Stimulated activated naive B cell treated with anti-CD40 and anti-IgM and Interleukin-4, amounts not matched to agents 10 μg/mL and 1 μg/mL and 100 μg/mL, for 72 hours (primary cell): ENCODE results near the gene IQCE.

Experiments
- ATAC-seq, 2 donors: fragments of 150-1000 bp; cut with Tn5 transposase; replicated peaks; 2 replicates each; pipeline ENCODE4 v1.10.0; 2021; ENCODE audit warnings: moderate library complexity in 1 of 2
- DNase-seq: peaks from one replicate; pipeline ENCODE4 v3.0.0; 2021
- H3K27ac Mint-ChIP-seq: one replicate; pipeline ENCODE4 v1.8.0; 2022; ENCODE audit warnings: mild to moderate bottlenecking, mixed read lengths
- H3K27me3 Mint-ChIP-seq, 2 donors: one replicate each; pipeline ENCODE4 v1.8.0; 2022; ENCODE audit warnings: mixed read lengths in 2 of 2
- H3K36me3 Mint-ChIP-seq, 2 donors: one replicate each; pipeline ENCODE4 v1.8.0; 2022; ENCODE audit warnings: mixed read lengths in 2 of 2, mild to moderate bottlenecking in 1 of 2
- H3K4me1 Mint-ChIP-seq, 2 donors: one replicate each; pipeline ENCODE4 v1.8.0; 2022; ENCODE audit warnings: mixed read lengths in 2 of 2, mild to moderate bottlenecking in 1 of 2
- H3K4me3 Mint-ChIP-seq, 2 donors: one replicate each; pipeline ENCODE4 v1.8.0; 2022; ENCODE audit warnings: mild to moderate bottlenecking in 2 of 2, mixed read lengths in 2 of 2, moderate library complexity in 1 of 2
- H3K9me3 Mint-ChIP-seq, 2 donors: one replicate each; pipeline ENCODE4 v1.8.0; 2022; ENCODE audit warnings: mixed read lengths in 2 of 2, mild to moderate bottlenecking in 1 of 2

IQCE gene

DNA sequence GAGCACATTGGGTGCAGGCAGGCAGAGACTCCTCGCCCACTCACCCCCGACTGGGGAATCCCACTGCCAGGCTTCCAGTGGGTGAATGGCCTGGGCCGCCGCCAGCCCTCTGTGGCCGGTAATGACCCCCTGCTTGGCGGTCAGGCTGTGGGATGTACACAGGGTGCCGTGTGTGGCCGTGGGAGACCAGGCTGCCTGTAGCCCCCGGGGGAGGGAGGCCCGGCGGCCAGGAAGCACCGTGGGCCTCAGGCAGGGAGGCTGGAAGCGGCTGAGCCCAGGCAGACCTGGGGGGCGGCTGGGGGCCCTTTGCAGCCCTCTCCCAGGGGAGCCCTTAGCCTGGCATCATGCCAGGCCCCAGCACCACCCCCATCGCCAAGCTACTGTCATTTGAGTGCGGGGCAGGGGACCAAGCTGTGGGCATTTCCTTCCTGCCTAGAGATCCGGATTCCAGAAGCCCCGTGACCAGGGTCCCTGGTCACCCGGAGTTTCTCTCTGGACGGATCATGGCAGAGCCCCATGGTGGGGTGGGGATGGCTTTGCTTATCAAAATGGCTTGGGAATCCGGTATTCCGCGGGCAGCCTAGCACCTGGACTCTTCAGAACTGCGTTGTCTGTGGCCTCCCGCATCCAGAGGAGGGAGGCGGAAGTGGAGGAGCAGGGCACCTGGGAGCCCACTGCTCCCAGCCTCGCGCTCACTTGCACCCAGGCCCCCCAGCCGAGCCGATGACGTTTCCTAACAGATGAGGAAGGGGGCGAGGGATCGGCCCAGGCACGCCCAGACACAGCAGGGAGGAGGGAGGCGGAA, 74.2 kb downstream of the IQCE start:
- Mint-ChIP-seq H3K27me3 (no peaks in the 10 kb centered on the region), H3K4me3 (peak overlapping the region; percentile 97 to 100), H3K36me3 (peaks cover 10 to 21% of the 10 kb centered on the region in 2 donors), H3K9me3 (no peaks in the 10 kb centered on the region), H3K4me1 (peaks cover 32 to 61% of the 10 kb centered on the region in 2 donors), H3K27ac (peak overlapping the region; percentile 98)
- DNase-seq (peak; percentile 69), ATAC-seq (peak; percentile 35 to 41)

DNA sequence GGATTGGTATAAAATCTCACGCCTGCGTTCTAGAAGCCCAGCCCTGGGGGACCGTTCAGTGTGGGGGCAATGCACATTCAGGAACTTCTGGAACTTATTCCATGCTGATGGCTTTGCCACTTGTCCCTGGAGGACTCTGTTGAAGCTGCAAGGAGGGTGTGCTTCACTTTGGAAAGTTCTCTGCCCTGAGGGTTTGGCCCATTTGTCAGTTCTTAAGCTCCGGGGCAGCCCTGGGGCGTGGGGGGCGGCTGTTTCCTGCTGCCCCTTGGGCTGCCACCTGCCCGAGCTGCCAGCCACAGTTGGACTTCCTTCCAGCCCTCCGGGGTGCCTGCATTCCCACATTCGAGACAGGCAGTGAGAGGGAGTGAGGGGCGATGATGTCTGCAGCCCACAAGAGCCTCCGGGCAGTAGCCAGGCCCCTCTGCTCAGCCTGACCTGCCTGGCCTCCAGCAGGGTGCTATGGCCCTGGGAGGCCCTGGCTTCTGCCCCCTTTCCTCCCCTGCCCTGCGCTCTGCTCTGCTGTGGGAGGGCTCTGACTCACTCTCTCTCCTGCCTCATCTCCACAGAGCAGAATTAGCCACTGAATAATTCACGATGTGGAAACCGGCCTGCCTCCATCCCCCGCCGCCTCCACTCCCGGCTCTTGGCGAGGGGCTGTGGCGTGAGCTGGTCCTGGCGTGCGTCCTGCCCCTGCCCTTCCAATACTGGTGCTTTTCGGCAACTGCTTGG, 74.9 kb downstream of the IQCE start:
- ATAC-seq (peak; percentile 36 to 45), DNase-seq (no peak)
- Mint-ChIP-seq H3K9me3 (no peaks in the 10 kb centered on the region), H3K27me3 (no peaks in the 10 kb centered on the region), H3K4me3 (peak overlapping the region; percentile 97 to 100), H3K4me1 (peaks cover 33 to 68% of the 10 kb centered on the region in 2 donors), H3K27ac (peak overlapping the region; percentile 88), H3K36me3 (peaks cover 10 to 23% of the 10 kb centered on the region in 2 donors)

DNA sequence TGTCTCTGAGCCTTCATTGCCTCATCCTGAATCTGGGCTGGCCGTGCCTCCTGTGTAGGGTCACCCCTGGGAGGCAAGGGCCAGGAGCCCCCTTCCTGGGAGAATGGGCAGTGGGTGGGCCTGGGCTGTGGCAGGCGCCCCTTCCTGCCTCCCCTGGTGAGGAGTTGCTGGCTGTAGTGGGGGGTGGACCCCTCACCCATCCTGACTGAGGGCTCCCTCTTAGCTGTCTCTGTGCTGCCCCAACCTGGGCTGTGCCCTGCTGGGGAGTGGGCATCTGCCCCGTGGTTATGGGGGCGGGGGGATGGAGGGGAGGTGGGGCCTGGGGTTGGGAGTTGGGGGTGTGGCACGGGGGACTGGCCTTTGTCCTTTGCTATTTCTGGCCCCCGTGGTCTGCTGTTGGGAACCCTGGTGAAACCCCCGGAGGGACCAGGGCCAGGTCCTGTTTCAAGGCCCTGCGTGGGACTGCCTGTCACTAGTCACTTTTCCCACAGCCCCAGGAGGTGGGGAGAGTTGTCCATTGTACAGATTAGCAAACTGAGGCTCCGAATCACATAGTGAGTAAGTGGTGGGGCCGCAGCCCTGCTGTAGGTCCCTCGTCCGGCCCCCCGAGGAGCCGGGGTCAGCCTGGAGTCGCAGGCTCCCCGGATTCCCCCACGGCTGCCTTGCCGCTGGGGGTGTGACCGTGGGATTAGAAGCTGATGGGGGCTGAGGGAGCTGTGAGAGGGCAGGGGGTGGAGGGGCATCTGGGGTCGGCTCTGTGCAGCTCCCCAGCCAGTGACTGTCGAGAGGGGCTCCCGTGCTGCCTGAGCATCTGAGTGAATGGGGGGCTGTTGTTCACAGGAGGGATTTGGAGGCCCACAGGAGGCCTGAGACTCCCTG, 75.7 kb downstream of the IQCE start:
- Mint-ChIP-seq H3K4me3 (peak overlapping the region; percentile 97 to 100), H3K27me3 (no peaks in the 10 kb centered on the region), H3K4me1 (peaks cover 36 to 76% of the 10 kb centered on the region in 2 donors), H3K36me3 (peaks cover 10 to 27% of the 10 kb centered on the region in 2 donors), H3K27ac (peak overlapping the region; percentile 88), H3K9me3 (no peaks in the 10 kb centered on the region)
- no peak for ATAC-seq
- no peak for DNase-seq

DNA sequence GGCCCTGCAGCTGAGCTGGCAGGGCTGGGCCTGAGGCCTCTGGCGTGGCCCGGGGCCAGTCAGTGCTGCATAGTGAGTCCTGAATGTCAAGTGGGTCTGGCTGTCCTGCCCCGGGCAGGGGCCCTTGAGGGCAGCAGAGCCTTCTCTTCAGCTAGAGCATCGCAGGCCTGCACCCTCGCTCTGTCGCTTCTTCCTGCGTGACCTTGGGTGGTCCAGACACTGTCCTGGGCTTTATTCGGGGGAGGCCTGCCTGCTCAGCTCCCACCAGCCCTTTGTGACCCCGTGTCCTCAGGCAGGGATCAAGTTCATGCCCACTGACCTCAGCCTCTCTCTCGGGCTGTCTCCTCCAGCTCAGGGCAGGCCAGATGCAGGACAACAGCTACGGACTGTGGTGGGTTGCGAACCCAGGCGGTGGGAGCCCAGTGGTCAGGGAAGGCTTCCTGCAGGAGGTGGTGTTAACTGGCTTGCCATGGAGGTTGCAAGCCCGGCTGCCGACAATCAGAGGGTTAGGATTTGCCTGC, 76.4 kb downstream of the IQCE start:
- ATAC-seq (no peak), DNase-seq (no peak)
- peaks cover 14 to 31% of the 10 kb centered on the region in 2 donors for H3K36me3 Mint-ChIP-seq
- H3K4me1 Mint-ChIP-seq = peaks cover 41 to 83% of the 10 kb centered on the region in 2 donors
- H3K4me3 Mint-ChIP-seq = peak overlapping the region; percentile 33 to 62
- H3K27me3 Mint-ChIP-seq = no peaks in the 10 kb centered on the region
- no peaks in the 10 kb centered on the region for H3K9me3 Mint-ChIP-seq
- peak overlapping the region; percentile 31 for H3K27ac Mint-ChIP-seq

DNA sequence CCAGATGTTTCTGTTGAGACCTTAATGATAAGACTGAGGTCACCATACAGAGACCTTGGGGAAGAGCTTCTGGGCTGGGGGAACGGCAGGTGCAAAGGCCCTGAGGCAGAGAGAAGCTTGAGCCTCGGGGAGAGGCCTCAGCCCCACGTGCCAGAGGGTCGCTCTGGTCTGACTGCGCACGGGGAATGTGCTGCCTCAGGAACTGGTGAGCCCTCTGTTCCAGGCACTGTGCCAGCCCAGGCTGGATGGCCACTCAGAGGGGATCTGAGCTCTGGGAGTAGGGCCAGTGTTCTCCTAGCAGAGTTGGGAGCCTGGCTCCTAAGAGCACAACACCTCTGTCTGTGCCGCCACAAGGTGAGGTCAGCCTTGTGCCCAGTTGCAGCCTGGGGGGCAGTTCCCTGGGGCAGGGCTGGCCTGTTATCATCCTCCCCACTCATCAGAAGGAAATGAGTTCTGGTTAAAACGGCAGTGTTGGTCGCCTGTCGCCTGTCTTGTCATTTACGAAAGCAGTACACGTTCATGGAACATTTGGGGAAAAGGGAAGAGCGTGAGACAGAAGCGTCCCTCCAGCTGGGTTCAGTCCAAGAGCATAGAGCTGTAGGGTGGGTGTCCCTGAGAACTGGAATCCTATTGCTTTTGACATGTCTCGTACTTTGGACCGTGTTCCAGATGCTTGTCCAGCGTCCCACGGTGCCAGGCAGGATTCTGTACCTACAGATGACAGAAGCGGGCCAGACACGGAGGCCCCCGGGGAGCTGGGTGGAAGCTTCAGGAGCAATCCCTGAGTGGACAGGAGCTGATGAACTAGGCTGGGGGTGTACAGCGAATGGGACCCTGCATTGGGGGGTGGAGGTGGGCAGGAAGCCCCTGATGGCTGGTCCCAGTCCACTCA, 77.3 kb downstream of the IQCE start:
- peaks cover 14 to 31% of the 10 kb centered on the region in 2 donors for H3K36me3 Mint-ChIP-seq
- no peaks in the 10 kb centered on the region for H3K9me3 Mint-ChIP-seq
- peaks cover 47 to 90% of the 10 kb centered on the region in 2 donors for H3K4me1 Mint-ChIP-seq
- H3K4me3 Mint-ChIP-seq = peak overlapping the region; percentile 43 to 47
- no peaks in the 10 kb centered on the region for H3K27me3 Mint-ChIP-seq
- peak overlapping the region; percentile 7 for H3K27ac Mint-ChIP-seq
- ATAC-seq (no peak), DNase-seq (no peak)

DNA sequence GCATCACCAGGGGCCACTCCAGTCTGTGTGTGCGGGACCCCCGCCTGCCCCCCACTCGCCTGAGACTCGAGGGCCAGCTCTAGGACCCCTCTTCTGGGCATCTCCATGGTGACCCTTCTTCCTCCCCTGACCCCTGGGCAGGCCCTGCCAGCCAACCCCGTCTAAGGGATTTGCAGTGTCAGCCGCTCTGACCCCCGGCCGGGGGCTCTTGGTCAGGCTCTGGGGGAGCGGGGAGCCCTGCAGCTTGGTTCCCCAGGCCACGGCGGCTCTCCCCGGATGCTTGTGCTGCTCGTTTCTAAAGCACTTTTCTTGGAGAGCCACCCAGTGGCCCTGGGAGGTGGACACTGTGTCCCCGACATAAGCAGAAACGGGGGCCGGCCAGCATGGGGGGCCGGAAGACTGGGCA, 78.3 kb downstream of the IQCE start:
- DNase-seq = no peak
- peak overlapping the region; percentile 78 to 79 for H3K4me3 Mint-ChIP-seq
- peaks cover 52 to 95% of the 10 kb centered on the region in 2 donors for H3K4me1 Mint-ChIP-seq
- H3K36me3 Mint-ChIP-seq = peaks cover 17 to 34% of the 10 kb centered on the region in 2 donors
- H3K9me3 Mint-ChIP-seq = no peaks in the 10 kb centered on the region
- no peak for ATAC-seq
- H3K27me3 Mint-ChIP-seq = no peaks in the 10 kb centered on the region
- H3K27ac Mint-ChIP-seq = peak overlapping the region; percentile 94

DNA sequence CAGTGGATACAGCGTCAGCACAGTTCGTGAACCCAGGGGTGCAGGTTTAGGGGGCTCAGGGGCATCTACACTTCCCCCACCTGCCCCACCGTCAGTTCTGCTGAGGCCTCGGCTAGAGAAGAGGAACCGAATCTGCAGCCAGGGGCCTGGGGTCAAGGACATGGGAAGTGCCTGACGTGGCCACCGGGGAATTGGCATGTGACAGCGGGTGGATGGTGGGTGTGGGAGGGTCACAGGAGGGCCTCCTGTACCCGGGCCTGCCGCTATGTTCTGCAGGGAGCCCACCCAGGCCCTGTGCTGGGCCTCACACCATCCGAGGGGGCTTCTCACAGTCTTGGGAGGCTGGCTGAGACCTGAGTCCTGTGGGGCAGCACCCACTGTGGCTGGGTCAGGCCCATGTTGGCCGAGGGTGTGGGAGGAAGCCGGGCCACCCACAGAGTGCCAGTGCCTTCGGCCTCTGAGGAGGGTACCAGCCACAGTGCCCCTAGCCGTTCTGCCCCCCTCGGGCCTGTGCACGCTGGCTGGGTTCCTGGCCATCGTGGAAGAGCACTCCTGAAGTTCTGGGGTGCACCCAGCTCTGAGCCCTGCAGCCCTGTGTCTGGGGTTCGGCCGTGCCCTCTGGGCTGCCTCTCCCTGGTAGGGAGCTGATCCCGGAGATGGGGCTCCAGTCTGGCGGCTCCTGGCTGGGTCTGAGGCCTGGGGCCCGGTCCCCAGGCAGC, 78.9 kb downstream of the IQCE start:
- Mint-ChIP-seq H3K9me3 (no peaks in the 10 kb centered on the region), H3K27me3 (no peaks in the 10 kb centered on the region), H3K4me3 (peak overlapping the region; percentile 78 to 79), H3K36me3 (peaks cover 17 to 34% of the 10 kb centered on the region in 2 donors), H3K4me1 (peaks cover 49 to 90% of the 10 kb centered on the region in 2 donors), H3K27ac (peak overlapping the region; percentile 94)
- DNase-seq (peak; percentile 70), ATAC-seq (peak; percentile 48 to 54)

DNA sequence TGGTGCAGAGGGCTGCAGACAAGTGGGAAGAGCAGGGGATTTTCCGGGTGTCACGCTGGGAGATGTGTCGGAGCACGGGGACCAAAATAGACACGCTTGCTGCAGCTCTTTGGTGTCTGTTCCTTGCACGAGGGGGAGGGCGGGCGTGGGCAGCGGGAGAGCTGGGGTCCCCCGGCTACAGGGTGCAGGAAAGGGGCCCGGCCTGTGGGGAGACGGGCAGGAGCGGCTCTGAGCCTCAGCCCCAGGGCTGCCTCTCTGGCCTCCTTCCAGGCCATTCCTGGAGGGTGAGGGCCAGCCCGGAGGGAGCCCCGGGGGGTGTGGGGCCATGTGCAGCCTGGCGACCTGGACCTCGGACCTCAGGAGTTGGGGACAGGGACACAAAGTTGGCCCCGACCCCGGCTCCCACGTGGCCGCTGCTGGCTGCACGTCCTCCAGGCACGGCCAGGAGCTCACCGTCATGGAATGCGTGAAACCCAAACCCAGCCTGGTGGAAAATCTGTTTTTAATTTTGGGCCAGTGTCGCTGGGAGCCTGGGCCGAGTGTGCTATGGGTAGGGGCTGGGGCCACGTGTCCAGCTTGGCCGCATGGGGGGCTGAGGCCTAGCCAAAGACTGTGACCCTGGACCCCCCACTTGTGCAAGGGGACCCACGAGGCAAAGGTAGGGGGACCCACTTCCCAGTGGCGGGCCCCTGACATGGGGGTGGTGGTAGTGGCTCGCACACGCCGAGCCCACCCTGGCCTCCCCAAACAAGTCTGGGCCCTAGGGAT, 79.6 kb downstream of the IQCE start:
- ATAC-seq = no peak
- H3K27ac Mint-ChIP-seq = peak overlapping the region; percentile 94
- no peaks in the 10 kb centered on the region for H3K27me3 Mint-ChIP-seq
- no peaks in the 10 kb centered on the region for H3K9me3 Mint-ChIP-seq
- DNase-seq = no peak
- peaks cover 51 to 88% of the 10 kb centered on the region in 2 donors for H3K4me1 Mint-ChIP-seq
- H3K36me3 Mint-ChIP-seq = peaks cover 20 to 34% of the 10 kb centered on the region in 2 donors
- H3K4me3 Mint-ChIP-seq = peak overlapping the region; percentile 78 to 79

DNA sequence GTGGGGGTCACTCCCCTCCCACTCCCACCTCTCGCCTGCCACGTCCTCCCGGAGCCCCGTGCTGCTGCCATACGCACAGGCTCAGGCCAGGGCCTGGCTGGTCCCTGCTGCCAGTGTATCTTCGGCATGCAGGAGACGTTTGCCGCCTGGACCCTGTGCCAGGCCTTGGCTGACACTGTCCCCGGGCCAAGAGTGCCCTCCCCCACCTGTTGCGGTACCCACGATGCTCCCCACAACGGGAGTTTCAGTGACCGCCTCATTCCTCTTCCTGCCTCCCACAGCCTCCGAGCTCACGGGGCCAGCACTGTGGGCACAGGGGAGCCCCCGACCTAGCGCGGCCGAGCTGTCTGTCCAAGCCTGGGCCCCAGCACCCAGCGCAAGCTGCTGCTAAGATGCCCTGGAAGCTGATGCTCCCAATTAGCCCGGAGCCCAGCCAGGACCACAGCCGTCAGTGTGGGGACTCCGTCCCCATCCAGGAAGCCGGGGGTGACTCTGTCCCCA, 80.5 kb downstream of the IQCE start:
- no peak for ATAC-seq

DNA sequence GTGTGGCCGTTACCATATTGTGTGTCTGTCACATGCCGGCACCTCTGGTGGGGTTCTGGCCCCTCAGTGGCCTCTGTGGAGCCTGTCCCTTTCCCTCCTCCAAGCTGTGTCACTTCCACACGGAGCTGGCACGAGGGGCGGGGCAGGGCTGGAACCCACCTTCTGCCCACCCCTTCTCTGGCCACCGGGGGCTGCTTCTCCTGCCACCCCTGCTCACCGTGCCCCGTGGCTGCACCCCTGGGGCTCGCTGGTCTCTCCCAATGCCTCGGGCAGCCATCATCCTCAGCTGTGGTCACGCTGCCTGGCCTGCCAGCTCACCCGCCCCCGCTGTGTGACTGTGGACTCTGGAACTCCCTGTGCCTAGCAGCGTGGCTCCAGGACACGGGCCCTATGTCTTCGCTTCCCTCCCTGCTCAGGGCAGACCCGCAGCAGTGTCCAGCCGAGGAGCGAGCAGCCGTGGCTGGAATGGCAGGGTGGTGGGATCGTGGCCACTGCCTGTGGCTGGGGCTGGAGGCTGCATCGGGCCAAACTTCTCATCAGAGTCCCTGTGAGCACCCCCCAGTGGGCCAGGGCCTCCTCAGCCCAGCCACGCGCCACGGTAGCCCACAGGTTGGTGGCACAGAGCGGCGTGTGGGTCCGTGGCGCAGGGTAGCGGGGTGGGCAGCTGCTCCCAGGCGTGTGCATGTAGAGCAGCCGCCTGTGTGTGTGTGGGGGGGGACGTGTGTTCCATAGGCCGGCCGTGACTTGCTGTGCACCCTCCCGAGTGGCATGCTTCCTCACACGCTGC, 81.1 kb downstream of the IQCE start:
- Mint-ChIP-seq H3K36me3 (peaks cover 19 to 35% of the 10 kb centered on the region in 2 donors), H3K4me3 (peak overlapping the region; percentile 11 to 25), H3K9me3 (no peaks in the 10 kb centered on the region), H3K4me1 (peaks cover 55 to 88% of the 10 kb centered on the region in 2 donors), H3K27me3 (no peaks in the 10 kb centered on the region), H3K27ac (peak overlapping the region; percentile 98)
- DNase-seq = no peak
- ATAC-seq = no peak

More for the DNA sequence above, 80.5 kb downstream of the IQCE start:
- H3K27me3 Mint-ChIP-seq = no peaks in the 10 kb centered on the region
- peaks cover 23 to 32% of the 10 kb centered on the region in 2 donors for H3K36me3 Mint-ChIP-seq
- H3K9me3 Mint-ChIP-seq = no peaks in the 10 kb centered on the region
- peak overlapping the region; percentile 59 for H3K27ac Mint-ChIP-seq
- peaks cover 55 to 88% of the 10 kb centered on the region in 2 donors for H3K4me1 Mint-ChIP-seq
- H3K4me3 Mint-ChIP-seq = peak overlapping the region; percentile 15 to 39
- no peak for DNase-seq

DNA sequence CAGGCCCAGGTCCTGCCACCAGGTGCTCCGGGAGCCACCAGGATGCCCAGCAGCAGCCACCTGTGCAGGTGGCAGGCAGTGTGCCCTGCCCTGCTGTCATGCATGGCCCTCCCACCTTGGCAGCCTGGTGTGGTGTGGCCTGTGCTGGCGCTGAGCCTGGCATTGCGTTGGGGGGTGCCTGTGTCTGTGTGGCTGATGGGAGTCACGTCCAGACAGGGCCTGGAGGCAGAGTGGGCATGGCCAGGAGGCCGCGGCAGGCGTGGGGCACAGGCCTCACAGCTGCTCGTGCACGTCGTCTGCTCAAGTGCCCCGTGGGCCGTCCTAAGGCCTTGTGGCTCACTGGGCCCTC, 81.7 kb downstream of the IQCE start:
- no peaks in the 10 kb centered on the region for H3K27me3 Mint-ChIP-seq
- H3K4me3 Mint-ChIP-seq = peak overlapping the region in 1 of 2 donors; percentile 74
- no peak for DNase-seq
- H3K9me3 Mint-ChIP-seq = no peaks in the 10 kb centered on the region
- ATAC-seq = no peak
- peak overlapping the region; percentile 98 for H3K27ac Mint-ChIP-seq
- H3K36me3 Mint-ChIP-seq = peaks cover 15 to 32% of the 10 kb centered on the region in 2 donors
- peaks cover 58 to 88% of the 10 kb centered on the region in 2 donors for H3K4me1 Mint-ChIP-seq
